HT1080 (cell line): ENCODE measurements around the gene OPTC. TPM values are rescaled to one million over a fixed set of nuclear protein-coding genes. Genes with fewer than 3 reads are reported as not detected.
"Not testable (repeated sequence)": the region's sequence is repeated elsewhere in the genome, so short reads cannot be mapped to it uniquely, and the experiment has no call there.

Source experiments
- DNase-seq: peaks from one replicate; pipeline ENCODE4 v3.0.0-alpha.2; 2015; ENCODE audit warnings: low read depth
- polyA plus RNA-seq, 2 experiments: library from polyadenylated mRNA; depleted of rRNA; stranded (reverse); fragments of >200 nt; gene quantifications; 2 replicates each; pipeline ENCODE4 v1.2.3, GENCODE V29; 2015
- total RNA-seq: library from RNA; depleted of rRNA; stranded (reverse); fragments of >200 nt; shearing (Covaris generic); gene quantifications from 2 replicates; pipeline ENCODE4 v1.2.3, GENCODE V29; 2014; rRNA removed

Gene OPTC, protein sequence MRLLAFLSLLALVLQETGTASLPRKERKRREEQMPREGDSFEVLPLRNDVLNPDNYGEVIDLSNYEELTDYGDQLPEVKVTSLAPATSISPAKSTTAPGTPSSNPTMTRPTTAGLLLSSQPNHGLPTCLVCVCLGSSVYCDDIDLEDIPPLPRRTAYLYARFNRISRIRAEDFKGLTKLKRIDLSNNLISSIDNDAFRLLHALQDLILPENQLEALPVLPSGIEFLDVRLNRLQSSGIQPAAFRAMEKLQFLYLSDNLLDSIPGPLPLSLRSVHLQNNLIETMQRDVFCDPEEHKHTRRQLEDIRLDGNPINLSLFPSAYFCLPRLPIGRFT
- not detected in 2 replicates for total RNA-seq
- polyA plus RNA-seq (2015; cell fraction: cytosol; rRNA removed) = not detected in 2 replicates
- polyA plus RNA-seq (2015; cell fraction: nucleus; rRNA removed) = not detected in 2 replicates

DNA sequence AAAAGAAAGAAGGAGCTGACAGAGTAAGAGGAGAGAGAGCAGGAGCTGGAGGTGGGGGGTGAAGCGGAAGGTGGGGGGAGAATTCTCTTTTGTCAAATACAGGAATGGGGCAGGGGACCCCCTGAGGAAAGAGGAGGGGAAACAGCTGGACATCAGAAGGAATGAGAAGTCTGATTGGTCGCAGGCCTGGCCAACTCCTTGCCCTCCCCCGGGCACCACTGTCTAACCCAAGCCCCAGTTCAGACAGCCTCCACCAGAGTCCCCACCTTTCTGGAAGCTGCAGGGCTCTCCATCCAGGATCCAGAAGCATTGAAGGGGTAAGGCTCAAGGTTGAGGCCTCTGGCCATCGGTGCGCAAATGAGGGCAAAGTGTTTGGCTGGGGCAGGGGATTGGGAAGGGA, at the start of gene OPTC:
TSS of gene OPTC (plus strand) at position 253 of the 400 bp plus-strand sequence. CDS start 1,853 bp downstream, outside the sequence.
- no peak for DNase-seq

DNA sequence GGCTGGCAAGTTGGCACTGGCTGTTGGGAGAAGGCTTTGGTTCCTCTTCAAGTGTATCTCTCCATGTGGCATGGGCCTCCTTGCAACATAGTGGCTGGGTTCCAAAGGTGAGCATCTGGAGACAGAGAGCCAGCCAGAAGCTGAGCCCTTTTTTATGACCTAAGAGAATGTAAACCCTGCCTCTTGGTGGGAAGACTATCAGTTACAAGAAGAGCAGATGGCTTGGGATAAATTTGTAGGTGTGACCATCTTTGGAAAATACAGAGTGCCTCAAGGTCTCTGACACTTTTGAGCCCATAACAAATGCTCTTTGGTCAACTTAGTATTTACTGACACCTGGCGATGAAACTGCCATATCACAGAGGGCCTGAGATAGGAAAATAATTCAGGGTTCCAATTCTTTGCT, 49.8 kb upstream of the OPTC start:
- no peak for DNase-seq

DNA sequence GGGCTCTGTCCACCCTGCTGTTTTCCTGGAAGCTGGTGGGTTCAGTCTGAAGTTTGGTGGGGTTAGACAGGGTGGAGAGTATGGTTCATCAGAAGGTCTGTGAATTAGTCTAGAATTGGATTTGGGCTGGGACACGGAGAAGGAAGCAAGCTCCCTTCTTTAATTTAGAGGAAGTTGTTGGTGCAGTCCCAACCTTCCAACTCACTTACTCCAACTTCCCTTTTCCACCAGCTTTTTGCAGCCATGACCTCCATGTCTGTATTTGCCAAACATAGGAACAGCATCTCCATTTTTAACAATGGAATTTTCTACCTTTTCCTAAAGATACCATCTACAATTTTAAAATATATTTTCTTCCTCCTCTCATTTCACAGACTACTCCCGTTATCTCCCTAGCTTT, 46.8 kb upstream of the OPTC start:
- DNase-seq = no peak

DNA sequence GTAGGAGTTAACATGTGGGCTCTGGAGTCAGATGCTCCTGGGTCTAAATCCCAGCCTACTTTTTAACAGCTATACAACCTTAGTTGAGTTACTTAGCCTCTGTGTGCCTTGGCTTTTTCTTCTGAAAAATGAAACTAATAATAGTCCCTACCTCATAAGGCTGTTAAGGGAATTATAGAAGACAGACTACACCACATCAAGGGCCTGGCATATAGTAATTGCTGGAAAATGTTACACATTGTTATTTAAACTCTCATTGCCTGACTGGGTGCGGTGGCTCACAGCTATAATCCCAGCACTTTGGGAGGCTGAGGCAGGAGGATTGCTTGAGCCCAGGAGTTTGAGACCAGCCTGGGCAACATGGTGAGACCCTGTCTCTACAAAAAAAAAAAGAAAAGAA, 46.4 kb upstream of the OPTC start:
- not testable (repeated sequence) for DNase-seq

DNA sequence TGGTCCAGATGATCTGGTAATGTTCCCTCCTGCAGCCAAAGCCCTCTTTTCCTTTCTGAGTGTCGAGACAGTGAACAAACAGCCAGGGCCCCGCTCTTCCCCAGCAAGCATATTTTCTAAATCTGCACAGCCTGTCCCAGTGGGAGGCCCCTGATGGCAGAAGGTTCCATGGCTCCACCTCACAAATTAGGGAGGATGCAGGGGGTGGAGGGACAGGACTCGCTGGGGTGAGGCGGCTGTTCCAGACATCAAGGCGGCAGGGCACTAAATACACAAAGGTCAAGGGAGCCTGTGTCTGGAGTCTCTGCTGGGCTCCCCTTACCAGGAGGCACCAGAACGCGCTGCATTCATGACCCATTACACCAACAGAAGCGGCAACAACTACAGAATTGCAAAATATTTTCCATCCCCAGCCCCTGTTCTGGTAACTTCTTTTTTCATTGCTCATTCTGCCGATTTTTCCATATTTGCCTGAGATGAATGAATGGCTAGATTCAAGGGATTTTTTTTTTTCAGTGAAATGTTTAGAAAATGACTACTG, 45.4 kb upstream of the OPTC start:
- DNase-seq = no peak

DNA sequence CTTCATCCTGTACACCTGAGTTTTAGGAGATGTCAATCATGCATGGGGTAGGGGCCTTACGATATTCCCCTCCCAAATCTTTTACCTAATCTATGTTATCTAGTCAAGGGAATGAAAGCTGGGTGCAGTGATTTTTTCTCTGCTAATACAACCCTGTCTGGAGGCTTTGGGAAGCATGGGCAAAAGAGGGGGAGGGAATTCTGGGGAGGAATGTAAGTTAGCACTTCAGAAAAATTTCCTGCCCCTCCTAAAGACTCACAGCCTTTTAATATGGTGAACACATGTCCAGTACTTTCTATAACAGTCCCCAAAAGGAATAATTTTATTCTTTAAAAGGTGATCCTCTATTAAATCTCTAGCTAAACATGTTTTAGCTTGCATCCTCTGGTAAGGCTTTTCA, 44.0 kb upstream of the OPTC start:
- no peak for DNase-seq

DNA sequence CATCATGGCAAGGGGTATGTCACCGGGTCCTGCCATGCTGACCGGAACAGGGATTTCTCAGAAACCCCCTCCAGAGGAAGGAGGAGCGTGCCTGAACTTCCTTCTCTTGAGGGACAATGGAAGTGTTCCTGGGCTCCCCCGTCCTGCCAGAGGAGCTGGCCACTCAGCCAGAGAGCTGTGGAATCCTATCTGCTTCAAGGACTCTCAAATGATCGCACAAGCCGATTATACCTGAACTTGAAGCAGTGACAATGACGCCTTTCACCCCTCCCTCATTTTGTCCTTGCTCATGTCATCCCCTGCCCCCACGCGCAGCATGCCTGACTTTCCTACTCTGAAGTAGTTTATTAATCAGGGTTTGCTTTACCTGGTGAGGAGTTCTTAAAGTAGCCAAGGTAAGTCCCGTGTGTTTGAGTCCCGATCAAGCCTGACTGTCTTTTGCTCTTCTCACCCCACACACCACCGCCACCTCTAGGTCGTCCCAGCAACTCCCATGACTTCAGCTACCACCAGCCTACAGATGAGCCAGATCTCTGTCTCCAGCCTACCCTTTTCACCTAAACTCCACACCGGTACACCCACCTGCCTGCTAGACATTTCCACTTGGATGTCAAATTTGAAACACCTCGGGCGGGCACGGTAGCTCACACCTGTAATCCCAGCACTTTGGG, 43.3 kb upstream of the OPTC start:
- no peak for DNase-seq

DNA sequence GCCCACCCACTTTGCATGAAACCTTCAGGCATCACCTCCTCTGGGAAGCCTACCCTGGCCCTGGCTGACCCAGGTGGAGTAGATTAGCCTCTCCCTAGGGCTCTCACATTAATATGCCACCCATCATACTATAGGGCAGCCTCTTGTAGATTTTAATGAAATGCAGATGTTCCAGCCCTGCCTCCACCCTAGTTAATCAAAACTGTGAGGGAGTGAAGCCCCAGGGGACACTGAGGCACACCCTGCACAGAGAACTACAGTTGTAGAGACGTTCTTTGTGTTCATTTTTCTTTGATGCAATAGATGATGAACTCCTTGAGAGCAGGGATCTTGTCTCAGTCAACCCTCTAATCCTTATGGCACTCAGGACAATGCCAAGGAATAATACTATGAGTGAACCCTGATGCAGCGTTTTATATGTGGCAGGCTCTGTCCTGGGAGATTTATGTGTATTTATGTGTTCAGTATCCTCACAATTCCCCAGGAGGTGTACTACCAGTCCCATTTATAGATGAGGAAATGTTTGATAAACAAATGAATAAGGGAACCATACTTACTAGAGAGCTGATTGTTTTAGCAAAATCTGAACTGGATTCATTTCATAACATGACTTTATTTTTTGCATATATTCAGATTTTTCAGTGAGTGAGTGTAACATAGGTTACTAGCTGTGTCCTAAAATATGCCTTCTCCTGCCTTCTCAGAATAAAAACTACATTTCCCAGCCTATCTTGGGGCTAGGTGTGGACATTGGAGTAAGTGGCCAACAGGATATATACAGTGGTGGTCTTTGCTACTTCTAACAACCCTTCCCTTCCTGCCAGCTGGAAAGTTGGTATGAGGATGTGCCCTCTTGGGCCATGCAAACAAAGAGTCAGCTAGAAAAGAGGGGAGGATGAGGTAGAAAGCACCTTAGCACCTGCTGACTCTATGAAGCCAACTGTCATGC, 41.8 kb upstream of the OPTC start:
- DNase-seq = no peak

DNA sequence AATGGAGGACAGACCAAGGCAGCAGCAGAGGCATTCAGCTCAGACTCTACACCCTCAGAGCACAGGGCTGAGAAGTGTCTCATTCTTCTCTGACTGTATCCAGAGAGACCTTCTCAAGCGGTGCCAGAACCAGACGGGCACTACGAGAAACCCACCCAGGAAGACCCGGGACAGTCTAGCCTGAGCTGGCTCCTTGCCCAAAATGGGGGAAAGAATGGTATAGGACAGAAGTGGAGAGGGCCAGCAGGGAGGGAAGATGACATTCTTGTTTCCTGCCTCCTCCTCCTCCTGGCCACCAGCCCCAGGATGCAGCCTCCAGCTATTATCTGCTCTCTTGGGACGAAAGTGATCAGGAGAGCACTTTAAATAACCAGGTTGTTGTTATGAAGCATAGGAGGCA, 40.9 kb upstream of the OPTC start:
- no peak for DNase-seq

DNA sequence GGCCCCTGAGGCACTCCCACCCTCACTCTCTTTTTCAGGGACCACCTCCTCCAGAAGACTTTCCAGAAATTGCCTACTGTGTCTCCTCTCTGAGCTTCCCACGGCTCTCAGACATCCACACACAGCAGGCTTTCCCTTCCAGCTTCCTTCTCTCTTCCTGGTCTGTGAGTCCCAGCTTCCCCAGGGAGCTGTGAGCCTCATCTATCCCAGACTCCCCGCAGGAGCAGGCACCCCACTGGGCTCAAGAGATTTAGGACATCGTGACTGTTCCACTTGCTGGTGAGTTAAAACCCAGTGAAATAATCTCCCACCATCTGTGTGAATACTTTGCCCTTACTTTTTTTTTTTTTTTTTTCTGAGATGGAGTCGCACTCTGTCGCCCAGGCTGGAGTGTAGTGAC, 40.3 kb upstream of the OPTC start:
- DNase-seq = no peak

DNA sequence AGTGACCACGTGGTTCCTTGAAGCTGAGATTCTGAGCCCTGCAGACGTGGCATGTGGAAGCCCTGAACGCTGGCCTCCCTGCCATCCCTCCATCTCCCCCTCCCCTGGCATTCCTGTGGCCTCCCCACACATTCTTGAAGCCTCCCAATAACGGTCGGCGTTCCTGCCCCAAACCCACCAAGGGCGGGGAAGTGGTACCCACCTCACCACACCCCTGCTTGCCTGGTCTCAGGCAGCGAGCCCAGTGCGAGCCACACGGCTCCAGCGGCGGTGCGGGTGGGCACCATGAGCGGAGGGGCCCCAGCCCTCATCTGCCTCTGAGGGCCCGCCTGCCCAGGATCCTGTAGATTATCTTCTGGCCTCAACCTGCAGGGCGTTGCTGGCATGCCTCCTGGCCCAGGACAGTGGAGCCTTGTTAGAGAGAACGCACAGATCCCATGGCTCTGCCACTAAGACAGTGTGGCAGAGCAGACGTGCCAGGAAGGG, 38.9 kb upstream of the OPTC start:
- DNase-seq = peak; percentile 33

DNA sequence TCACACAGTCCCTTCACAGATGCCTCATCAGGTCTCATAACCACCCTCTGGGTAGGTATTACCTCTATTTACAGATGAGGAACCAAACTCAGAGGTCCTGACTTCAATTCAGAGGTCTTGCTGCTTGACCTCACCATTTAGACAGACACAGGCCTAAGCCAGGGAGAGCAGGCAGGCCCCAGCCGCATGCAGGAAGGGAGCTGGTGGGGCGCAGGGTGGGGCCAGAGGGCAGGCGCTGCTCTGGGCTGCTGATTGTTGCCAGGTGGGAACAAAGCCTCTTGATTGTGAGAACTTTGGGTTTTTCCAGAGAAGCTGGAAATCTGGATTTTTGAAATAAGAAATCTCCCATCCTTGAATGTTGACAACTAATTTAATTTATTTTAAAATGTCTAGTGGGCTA, 38.2 kb upstream of the OPTC start:
- no peak for DNase-seq

DNA sequence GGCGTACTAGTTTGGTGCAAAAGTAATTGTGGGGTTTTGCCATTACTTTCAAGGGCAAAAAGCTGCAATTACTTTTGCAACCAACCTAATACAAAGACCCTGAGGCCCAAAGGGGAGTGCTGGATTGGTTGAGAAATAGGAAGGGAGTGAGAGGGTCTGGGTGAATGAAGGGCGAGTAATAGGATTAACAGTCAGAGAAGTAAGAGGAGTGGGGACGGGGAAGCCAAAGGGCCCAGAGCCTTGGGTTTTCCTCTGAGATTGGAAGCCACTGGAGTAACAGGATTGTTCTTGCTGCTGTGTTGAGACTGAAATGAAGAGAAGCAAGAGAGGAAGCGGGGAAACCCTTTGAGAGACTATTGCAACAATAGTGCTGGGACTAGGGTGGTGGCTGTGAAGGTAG, 37.4 kb upstream of the OPTC start:
- DNase-seq = no peak

DNA sequence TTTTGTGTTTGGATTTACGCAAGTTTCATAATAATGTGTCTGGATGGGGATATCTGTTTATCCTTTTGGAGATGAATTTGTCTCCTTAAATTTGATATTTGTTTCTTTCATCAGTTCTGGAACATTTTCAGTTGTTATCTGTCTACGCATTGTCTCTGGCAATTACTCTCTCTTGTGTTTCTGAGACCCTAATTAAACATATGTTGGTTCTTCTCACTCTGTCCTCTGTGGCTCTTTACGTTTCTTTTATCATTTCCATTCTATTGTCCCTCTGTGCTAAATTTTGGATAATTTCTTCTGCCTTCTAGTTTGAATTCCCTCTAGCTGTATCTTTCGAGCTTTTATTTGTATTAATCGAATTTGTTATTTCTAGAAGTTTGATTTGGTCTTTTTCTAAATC, 35.9 kb upstream of the OPTC start:
- DNase-seq = no peak

DNA sequence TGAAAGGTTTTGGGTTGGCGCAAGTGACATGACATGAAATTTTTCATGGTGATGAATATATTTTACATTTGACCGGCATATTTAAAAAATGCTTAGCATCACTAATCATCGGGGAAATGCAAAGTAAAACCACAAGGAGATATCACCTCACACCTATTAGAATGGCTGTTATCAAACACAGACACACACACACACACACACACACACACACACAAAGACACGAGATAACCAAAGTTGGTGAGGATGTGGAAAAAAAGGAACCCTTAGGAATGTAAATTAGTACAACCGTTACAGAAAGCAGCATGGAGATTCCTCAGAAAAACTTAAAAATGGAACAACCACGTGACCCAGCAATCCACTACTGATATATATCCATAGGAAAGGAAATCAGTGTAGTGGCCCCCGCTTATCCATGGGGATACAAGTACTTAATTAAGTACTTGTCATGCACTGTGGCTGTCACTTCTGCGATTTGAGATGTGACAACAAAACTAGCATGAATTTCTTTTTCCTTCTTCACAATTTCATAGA, 34.2 kb upstream of the OPTC start:
- DNase-seq = no peak

DNA sequence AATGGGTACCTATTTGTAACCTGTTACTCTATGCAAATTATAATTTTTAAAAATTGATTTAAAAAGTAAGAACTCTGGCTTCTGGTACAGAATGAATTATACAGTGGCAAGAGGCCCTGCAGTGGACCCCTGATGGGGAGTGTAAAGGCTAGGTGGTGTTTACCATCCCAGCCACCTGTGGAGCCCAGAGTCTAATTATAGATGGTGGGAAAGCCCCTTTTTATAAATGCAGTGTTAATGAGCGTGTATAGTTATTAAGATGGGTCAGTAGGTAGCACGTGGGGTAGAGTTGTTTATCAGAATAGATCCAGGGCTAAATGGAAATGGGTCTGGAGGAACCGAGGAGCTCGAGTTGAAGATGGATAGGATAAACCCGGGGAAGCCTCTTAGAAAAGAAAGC, 32.2 kb upstream of the OPTC start:
- DNase-seq = no peak

DNA sequence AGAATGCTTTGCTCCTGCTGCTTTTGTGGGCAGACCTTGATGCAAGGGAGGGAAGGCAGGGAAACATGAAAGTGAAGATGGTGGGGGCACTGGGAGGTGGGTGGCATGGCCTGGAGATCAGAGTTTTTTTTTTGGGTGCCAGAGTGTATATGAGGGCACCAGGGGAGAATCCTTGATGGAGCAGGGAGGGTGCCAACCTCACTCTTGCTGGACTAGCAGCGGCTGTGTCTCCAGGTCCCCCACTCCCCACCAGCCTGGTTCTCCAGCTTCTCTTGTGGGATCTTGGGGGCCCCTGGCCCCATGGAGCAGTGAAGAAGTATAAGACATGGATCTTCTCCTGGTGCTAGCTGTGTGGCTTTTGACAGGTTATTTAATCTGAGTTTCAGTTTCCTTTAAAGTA, 31.8 kb upstream of the OPTC start:
- DNase-seq = no peak

DNA sequence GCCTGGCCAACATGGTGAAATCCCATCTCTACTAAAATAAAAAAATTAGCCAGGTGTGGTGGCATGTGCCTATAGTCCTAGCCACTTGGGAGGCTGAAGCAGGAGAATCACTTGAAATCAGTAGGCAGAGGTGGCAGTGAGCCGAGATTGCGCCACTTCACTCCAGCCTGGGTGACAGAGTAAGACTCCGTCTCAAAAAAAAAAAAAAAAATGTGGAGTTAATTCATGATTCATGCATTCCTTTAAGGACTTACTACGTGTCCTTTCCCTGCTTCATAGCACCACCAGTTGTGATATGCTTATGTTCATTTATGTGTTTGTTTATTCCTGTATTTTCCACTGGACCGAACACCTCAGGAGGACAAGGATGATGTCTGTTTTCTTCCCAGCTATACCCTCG, 31.1 kb upstream of the OPTC start:
- DNase-seq = peak; percentile 71

DNA sequence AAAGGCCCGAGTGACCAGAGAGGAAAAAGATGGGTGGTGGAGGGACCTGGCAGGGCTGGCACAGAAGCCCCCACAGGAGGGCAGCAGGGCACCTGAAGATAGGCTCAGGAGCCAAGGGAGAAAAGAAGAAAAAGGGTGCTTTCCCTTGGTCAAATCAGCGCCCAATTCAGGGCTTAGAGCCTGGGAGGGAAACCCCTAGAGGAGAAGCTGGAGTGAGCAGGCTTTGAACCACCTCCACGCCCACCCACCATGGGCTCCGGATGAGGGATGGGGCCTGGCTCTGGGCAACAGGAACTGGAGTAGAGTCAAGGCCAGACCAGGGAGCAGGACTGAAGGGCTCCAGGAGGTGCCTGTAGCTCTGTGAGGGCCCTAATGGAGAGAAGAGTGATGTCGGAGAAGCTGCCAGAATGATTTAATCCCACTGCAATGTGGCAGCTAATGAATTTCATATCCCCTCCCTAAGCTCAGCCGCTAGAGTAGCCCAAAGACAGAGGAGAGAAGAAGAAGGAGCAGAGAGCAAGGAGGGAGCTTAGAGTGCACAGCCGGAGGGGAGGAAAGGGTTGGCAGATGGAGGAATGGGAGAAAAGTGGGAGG, 30.4 kb upstream of the OPTC start:
- no peak for DNase-seq

DNA sequence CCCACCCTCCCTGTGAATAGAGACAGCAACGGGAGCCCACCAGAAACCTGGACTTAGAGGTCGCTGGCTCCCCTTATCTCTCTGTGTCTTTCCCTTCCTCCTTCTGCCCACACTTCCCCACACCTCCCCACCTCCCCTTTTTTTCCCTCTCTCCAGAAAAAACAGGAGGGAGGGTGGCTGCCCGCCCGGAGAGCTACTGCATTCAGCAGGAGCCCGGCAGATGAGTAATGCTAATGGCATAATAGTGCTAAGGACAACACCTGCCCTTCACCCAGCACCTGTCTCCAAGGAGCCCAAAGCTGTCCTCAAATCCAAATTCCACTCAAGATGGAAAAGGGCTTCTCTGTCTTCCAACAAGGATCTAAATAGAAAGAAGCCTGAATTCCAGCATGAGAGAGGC, 29.7 kb upstream of the OPTC start:
- DNase-seq = no peak

DNA sequence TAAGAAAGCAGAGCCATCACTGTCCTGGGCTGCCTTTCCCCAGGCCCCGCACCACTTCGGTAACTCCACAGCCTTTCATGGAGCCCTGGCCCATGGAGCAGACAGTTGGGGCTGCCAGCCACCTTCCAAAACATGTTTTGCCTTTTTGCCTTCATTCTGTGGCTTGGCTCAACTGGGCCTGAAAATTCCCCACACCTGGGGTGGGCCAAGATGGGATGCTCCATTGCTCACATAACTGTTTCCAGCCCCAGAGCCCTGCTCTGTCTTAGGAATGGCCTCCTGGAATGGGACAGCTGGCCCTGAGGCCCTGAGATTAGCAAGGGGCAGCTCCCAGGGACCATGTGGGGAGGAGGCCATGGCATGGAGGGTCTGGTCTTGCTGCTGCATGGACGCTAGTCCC, 29.2 kb upstream of the OPTC start:
- no peak for DNase-seq
